NCI-H748 treated with DMSO at 0.1 percent for 48 hours (cell line): Measurements from ENCODE around the gene SEC23A.
"Not testable (repeated sequence)": the region's sequence is repeated elsewhere in the genome, so short reads cannot be mapped to it uniquely, and the experiment has no call there.

ENCODE experiments used
- DNase-seq: peaks from one replicate; lab custom pipeline; 2025; lab: John Stamatoyannopoulos, UW

SEC23A gene

DNA sequence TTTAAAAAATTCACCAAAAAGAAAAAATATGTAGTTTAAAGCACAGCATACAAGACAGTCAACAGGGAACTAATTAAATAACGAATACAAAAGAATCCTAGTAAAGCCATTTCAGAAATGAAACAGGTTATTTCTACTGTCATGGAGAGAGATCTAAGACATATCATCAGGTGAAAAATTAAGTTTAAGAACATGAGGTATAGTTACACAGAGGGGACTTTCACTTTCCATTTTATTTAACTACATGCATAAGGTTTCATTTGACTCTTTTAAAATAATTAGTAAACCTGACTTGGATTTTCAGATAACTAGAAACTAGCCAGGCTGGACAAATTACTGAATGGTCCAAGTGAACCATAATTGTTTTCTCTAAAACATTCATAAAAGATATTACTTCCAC, 11.3 kb downstream of the SEC23A start:
- DNase-seq = no peak

DNA sequence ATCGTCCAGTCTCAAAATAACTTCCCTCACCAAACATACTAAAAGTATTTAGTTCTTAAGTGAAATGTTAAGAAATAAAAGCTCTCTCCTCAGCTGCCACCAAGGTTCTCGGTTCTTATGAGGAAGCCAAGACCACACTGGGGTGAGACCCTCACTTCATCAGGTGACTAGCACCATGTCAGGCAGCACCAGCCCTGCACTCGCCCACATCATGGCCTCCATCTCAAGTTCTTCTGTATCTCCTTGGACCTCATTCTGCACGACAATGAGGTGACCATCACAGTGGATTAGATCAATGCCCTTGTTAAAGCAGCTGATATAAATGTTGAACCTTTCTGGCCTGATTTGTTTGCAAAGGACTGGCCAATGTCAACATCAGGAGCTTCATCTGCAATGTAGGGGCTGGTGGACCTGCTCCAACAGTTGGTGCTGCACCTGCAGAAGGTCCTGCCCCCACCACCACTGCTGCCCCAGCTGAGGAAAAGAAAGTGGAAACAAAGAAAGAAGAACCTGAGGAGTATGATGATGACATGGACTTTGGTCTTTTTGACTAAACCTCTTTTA, 12.4 kb downstream of the SEC23A start:
- DNase-seq = no peak

DNA sequence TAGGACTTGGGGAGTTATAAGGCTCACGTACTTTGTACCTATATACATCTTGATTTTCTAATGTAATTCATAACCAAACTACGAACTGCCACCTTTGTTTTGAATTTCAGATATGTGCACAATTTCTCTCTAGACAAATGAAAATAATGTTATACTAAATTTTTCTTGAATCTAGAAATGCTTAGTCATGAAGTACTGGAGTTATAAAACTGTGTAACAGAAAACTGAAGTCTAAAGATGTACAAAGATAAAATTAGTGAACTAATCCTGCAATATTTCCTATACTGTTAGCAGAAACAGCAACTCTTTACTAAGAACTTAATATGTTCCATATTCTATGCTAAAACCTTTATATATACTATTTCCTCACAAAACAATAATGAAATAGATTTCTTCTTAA, 15.5 kb downstream of the SEC23A start:
- no peak for DNase-seq

DNA sequence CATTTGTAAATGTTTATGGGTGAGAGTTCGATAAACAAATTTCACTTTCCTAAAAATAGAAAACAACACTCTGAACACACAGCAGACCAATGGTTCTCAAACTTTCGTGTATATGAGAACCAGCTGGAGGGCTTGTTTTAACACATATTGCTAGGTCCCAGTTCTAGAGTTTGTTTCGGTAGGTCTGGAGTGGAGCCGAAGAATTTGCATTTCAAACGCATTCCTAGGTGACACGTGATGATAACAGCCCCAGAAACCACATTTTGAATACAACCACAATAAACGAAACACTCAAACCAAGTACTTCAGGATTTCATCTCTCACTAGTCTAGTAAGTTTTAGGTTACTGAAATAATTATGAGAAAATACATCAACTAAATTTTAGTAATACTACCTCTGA, 17.1 kb downstream of the SEC23A start:
- no peak for DNase-seq

DNA sequence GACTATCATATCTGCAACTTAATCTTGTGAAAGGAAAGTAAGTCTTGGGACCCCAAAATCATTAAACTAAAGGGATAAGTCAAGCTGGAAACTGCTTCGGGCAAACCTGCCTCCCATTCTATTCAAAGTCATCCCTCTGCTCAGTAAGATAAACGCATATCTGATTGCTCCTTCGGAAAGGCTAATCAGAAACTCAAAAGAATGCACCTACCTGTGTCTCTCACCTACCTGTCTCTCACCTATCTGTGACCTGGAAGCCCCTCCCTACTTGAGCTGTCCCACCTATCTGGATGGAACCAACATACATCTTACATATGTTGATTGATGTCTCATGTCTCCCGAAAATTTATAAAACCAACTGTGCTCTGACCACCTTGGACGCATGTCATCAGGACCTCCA, 19.9 kb downstream of the SEC23A start:
- no peak for DNase-seq

DNA sequence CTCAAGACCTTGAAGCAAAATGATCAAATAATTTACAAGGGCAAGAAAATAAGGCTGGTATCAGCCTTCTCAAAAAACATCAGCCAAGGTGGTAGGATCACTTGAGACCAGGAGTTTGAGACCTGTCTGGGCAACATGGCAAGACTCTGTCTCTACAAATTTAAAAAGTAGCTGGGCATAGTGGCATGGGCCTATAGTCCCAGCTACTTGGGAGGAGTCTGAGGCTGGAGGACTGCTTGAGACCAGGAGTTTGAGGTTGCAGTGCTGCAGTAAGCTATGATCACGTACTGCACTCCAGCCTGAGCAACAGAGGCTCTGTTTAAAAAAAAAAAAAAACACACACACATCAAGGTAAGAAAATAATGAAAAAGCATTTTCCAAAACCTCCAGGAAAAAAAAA, 22.1 kb downstream of the SEC23A start:
- DNase-seq = no peak

DNA sequence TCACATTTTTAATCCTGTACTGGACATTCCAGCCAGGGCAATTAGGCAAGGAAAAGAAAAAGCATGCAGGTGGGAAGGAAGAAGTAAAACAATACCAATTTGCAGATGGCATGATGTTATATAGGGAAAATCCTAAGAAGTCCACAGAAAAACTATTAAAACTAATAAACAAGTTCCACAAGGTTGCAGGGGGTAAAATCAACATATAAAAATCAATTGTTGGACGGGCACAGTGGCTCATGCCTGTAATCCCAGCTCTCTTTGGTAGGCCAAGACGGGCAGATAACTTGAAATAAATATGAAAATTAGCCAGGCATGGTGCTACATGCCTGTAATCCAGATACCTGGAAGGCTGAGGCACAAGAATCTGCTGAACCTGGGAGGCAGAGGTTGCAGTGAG, 31.9 kb downstream of the SEC23A start:
- DNase-seq = no peak

DNA sequence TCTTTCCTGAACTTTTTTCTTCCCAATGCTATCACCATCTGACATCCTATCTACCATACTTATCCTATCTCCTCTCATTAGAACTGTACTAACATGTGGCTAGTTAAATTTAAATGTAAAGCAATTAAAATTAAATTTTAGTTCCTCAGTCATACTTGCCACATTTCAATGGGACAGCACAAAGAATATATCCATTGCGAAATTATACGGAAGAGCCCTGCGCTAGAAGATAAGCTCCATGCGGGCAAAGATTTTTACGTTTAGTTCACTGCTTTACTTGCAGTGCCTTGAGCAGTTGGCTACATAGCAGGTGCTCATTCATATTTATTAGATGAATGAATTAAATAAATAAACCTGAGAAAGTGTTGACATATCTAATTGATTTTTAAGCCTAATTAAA, 33.1 kb downstream of the SEC23A start:
- DNase-seq = no peak

DNA sequence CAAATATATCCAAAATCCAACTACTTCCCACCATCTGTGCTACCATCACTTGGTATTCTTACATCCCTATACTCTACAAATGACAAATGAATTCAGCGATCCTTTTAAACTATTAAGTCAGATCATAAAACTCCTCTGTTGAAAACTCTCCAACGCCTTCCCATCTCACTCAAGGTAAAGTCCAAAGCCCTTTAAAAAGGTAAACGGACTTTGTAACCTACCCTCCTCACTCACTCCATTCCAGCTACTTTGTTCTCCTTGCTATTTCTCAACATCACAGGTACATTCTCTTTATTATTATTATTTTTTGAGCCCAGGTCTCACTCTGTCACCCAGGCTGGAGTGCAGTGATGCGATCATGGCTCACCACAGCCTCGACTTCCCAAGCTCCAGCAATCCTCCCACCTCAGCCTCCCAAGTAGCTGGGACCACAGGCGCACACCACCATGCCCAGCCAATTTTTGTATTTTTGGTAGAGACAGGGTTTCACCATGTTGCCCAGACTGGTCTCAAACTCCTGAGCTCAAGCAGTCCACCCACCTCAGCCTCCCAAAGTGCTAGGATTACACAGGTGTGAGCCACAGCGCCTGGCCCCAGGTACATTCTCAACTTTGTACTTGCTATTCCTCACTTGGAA, 33.7 kb downstream of the SEC23A start:
- not testable (repeated sequence) for DNase-seq

DNA sequence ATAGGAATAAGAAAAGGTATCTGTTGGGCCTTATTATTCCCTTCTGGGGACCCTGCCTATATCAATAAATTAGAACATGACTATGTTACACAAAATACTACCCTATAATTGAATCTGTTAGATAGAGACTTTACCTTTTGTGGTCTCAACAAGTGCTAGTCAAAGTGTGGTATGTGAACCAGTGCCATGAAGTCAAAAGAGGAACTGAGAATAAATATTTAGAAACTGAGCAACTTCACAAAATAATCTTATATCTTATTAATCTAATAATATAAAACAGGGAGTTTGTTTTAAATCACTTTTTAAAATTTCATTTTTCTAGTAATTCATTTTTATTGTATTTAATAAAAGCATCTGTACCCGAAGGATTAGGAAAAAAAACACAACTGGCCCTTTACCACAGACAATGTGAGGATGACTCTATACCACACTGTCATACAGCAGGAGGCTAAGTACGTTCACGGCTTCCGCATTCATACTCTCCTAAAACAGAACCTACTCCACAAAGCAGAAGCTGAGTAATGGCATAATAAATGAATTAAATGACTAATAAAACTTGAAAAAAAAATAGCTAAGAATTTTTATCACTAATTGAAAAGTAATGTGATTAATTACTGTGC, 42.1 kb downstream of the SEC23A start:
- no peak for DNase-seq

DNA sequence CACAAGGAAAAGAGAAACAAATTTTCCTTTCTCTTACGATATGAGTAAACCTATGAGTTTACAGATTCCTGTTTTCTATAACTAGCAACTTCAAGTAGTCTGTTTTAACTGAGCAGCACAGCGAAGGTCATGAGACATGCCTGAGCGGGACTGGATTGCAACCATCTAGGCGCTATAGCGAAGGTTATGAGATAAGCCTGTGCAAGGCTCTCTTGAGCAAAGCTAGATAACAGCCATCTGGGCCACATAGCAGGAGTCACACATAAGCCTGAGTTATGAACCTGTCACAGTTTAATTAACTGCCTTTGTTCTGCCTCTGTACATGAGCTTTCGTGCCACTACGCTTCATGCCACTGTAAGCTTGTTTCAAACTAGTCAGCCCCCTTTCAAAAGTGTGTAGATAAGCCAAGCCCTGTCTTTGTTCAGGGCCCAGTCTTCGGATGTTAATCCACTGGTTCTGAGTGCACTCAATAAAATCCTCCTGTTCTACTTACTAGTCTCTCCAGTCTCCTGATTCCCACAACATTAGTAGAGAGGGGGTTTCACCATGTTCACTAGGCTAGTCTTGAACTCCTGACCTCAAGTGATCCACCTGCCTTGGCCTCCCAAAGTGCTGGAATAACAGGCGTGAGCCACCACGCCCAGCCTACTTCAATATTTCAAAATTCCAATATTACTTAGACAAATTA, 47.1 kb downstream of the SEC23A start:
- DNase-seq = no peak

DNA sequence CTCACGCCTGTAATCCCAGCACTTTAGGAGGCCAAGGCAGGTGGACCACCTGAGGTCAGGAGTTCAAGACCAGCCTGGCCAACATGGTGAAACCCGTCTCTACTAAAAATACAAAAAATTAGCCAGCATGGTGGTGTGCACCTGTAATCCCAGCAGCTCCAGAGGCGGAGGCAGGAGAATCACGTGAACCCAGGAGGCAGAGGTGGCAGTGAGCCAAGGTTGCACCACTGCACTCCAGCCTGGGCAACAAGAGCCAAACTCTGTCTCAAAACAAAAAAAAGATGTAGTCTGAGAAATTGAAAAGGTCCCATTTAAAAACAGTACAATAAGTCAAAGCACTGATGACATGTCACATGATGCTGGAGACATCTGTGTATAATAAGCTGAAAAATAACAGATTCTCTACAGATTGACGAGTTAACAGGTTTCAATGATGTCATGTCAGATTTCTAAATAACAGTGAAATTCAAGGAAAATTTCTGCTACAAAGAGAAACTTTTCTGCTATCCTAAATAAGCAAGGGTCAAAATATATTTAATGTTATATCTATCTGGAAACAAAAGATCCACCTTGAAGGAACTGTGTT, 50.1 kb downstream of the SEC23A start:
- not testable (repeated sequence) for DNase-seq

DNA sequence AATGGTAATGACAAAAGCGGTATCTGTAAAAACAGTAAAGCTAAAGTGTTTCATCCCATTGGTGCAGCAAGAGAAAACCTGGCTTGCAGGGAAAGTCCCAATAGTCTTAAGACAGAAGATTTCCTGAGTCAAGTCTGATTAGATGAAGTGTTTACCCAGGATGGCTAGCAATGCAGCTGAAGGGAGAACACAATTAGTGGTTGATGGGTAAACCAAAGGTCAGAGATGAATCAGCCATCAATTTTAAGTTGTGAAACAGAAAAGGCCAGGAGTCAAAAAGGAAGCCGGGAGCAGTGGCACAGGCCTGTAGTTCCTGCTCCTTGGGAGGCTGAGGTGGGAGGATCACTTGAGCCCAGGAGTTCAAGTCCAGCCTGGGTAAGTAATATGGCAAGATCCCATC, 52.6 kb downstream of the SEC23A start:
- DNase-seq = no peak

DNA sequence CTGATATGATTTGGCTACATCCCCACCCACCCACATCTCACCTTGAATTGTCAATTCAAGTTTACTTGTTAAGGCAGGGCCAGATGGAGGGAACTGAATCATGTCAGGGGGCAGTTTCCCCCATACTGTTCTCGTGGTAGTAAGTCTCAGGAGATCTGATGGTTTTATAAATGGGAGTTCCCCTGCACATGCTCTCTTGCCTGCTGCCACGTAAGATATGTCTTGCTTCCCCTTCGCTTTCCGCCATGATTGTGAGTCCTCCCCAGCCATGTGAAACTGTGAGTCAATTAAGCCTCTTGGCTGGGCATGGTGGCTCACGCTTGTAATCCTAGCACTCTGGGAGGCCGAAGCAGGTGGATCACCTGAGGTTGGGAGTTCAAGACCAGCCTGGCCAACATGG, 57.1 kb downstream of the SEC23A start:
- not testable (repeated sequence) for DNase-seq

DNA sequence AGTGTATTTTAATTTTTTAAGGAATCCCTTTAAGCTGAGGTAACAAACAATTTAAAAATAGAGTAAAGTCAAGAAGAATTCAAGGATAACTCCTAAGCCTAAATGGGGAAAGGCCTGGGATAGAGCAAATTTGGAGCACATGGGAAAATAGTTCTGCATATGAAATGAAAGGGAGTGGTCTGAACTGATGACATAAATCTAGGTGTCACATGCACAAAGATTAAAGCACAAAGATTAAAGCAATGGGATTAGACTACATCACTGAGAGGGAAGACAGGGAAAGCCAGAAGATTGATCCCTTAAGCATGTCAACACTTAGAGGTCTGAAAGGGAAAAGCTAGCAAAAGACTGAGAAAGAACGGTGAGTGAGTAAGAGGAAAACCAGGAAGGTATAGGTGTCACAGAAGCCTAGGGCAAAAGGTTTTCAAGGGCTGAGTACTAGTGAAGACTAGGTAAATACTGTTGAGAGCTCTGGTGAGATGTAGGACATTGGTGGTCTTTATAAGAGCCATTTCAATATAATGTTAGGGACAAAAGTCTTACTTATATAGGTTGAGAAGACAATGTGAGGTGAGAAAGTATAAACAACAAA, 59.6 kb downstream of the SEC23A start:
- DNase-seq = no peak

DNA sequence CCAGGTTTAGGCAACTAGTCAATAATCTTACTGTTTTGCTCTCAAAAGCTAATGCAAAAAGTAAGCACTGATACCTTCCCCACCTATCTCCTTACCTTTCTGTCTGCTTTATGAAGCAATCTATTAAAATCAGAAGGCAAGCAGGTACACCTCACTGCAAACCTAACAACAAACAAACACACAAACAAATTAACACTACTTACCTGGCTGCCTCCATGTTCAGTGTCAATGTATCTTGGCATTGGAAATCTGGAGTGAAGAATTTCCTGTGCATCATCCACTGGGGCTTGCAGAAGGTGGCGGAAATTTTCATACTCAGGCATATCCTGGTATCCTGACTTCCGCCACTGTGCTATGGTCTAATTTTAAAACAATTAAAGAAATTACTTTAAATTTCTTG, 62.5 kb downstream of the SEC23A start:
- no peak for DNase-seq

DNA sequence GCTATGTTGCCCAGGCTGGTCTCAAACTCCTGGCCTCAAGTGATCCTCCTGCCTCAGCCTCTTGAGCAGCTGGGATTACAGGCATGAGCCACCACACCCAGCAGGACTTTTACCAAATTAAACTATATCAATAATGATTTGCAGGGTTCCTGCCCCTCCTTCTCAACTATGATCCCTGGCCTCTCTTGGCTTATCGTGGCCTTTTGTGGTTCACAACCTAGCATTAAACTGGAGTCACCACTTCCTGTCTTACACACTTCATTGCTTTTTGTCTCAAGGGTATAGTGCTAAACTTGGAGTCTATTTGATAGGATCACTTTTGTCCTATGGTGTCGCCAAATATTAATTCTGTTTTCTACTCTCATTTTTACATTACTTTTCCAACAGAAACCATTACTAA, 64.5 kb downstream of the SEC23A start:
- no peak for DNase-seq

DNA sequence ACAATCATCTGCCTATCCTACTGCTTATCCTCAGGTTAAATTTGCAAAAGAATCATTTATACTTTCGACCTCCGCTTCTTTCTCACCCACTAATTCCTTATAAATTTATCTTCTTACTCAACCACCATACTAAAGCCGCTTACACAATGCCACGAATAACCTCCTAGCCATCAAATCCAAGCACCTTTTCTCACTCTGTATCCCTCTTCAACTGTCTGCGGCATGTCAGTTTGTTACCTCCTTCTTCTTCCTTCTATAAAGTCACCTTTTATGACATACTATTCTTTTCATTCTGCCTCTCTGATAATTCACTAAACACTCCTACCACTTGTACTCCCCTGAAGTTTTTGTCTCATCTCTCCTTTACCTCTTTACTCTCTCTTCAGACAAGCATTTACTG, 66.3 kb downstream of the SEC23A start:
- DNase-seq = no peak

DNA sequence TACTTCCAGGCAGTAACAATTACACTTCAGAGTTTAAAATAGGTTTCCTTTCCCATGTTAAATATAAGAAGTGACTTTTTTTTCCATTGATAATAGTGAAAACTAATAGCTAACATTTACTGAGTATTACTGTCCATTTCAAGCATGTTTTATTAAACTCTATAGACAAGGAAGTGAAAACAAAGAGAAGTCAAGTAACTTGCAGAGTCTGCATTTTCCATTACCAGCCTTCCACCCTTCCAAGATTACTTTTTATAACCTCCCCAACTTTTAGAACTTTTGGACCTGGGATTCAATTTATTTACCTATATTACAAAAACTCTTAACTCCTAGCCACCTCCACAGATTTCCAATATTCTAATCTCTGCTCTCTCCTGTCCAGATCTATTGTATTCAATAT, 67.7 kb downstream of the SEC23A start:
- DNase-seq = no peak

DNA sequence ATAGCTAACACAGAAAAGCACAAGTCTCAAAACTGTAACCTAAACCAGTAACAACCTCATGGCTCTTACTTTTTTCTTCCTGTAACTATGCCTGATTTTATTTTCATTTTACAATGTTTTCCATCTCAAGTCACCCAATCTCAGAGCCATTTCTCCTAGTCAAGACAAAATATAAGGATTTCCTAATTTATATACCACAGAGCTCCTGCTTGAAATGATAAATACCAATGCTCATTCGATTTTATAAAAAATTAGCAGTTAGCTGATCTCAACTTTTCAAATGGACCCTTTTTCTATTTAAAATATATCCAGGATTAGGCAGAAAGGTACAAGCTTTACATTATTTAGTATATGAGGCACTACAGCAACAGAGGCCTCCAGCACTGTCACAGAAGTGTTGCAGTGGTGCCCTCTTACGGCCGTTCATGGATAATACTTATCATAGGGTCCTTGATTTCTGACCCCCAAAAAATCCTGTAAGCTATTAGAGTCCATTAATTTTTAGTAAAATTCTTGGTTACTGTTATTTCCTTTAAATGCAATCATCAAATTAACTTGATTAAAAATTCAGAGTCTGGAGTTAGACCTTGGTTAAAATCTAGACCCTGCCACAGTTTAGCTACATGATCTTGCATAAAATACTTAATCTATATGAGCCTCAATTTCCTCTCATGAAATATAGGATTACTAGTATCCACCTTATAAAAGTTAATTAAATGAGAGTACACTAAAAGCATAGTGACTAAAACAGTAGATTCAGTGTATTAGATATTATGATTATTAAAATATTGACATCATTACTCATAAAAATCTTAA, 68.3 kb downstream of the SEC23A start:
- DNase-seq = no peak

DNA sequence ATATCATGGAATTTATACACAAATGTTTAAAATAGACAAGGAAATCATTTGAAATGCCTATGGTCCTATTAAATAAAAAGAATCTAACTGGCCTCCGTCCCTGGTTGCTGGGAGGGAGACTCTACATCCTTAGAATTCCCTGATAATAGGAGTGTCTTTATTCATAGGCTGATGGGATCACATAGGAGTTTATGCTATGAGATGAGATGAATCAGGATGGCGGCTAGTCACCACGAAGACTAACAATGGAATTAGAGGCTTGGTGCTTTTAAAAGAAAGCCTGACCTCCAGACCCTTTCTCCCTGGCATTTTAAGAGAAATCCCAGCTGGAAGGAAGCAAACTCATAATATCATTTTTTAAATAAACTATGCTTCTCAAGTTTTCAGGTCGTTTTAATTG, 69.7 kb downstream of the SEC23A start:
- no peak for DNase-seq

DNA sequence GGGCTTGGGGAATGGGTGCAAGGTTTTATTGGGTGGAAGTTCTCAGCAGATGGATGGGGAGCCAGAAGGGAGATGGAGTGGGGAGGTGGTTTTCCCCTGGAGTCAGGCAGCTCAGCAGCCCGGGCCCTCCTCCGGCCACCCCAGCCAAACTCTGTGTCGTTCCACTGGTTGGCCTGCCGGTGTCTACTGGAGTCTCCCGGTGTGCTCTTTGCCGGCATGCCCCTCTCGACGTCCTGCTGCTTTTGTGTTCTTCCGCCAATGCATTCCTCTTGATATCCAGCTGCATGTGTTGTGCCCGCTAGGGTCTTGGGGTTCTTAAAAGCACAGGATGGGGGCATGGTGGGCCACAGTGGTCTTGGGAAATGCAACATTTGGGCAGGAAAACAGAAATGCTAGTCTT, 72.8 kb downstream of the SEC23A start:
- DNase-seq = no peak
